Neutrophil (primary cell): ENCODE measurements around the gene TSPAN33.

Experiments used
- H3K27ac ChIP-seq: fragments of 200-600 bp; sonication (generic); 2 replicates; pipeline ENCODE4 v1.5.1; 2016; ENCODE audit warnings: mild to moderate bottlenecking, moderate library complexity
- H3K27me3 ChIP-seq: fragments of 200-600 bp; sonication (generic); 2 replicates; pipeline ENCODE4 v1.6.0; 2016; ENCODE audit warnings: mild to moderate bottlenecking
- H3K36me3 ChIP-seq: fragments of 200-600 bp; sonication (generic); 2 replicates; pipeline ENCODE4 v1.5.1; 2017
- H3K4me1 ChIP-seq, 2 experiments: fragments of 200-600 bp in 1 of 2; sonication (generic) in 1 of 2; 1 replicate in 1 of 2; 2 replicates in 1 of 2; pipeline versions ENCODE4 v1.5.1 to v1.6.1; 2013 to 2016; ENCODE audit warnings: low read depth in 1 of 2, low read length in 1 of 2, mild to moderate bottlenecking in 1 of 2, moderate library complexity in 1 of 2; ENCODE audit not compliant: control insufficient read depth in 1 of 2, insufficient read depth in 1 of 2
- H3K4me3 ChIP-seq, 2 experiments: fragments of 200-600 bp in 1 of 2; sonication (generic) in 1 of 2; 1 replicate in 1 of 2; 2 replicates in 1 of 2; pipeline ENCODE4 v1.5.1; 2013 to 2016; ENCODE audit warnings: low read depth in 1 of 2, low read length in 1 of 2, mild to moderate bottlenecking in 1 of 2, moderate library complexity in 1 of 2
- H3K9me3 ChIP-seq: fragments of 200-600 bp; sonication (generic); 2 replicates; pipeline ENCODE4 v1.5.1; 2016
- TF ChIP-seq, protein P1 (sequence below): fragments of 200-600 bp; sonication (generic); IDR thresholded peaks from 2 replicates; pipeline ENCODE4 v1.5.1; 2016; ENCODE audit warnings: antibody characterized with exemption

Gene TSPAN33

DNA sequence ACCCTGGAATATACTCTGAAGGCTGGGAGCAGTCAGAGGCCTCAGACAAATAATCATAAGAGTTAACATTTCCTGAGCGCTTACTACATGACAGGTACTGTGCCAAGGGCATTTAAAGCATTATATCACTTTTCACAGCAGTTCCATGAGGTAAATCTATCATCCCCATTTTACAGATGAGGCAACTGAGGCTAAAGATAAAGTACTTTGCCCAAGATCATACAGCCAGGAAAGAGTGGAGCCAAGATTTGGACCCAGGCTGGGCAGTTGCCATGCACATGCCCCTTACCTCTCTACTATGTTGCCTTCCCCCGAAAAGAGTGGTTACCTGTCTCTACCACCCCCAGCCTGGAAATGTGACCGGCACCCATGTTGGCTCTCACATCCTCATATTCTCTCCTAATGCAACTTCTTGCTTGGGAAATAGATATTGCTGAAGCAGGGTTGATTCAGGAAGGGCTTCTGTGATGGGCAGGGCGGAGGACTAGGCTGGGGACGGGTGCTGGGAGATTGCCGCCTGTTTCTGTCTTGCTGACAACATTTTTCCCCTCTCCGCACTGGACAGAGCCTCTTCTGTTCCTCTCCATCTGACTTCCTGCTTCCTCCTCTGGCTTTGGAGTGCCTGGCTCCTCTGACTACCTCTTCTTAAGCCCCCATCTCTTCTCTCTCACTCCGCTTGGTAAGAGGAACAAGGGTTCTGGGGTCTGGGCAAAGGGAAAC lies 57.7 kb downstream of the TSPAN33 start:
- Histone ChIP-seq H3K9me3 (no peaks in the 10 kb centered on the region), H3K36me3 (no peaks in the 10 kb centered on the region), H3K4me3 (no peak overlapping the region), H3K27me3 (peaks cover 14% of the 10 kb centered on the region), H3K27ac (no peak overlapping the region), H3K4me1 (peaks cover 0 to 5% of the 10 kb centered on the region in 2 experiments)
- TF ChIP-seq, protein P1, sequence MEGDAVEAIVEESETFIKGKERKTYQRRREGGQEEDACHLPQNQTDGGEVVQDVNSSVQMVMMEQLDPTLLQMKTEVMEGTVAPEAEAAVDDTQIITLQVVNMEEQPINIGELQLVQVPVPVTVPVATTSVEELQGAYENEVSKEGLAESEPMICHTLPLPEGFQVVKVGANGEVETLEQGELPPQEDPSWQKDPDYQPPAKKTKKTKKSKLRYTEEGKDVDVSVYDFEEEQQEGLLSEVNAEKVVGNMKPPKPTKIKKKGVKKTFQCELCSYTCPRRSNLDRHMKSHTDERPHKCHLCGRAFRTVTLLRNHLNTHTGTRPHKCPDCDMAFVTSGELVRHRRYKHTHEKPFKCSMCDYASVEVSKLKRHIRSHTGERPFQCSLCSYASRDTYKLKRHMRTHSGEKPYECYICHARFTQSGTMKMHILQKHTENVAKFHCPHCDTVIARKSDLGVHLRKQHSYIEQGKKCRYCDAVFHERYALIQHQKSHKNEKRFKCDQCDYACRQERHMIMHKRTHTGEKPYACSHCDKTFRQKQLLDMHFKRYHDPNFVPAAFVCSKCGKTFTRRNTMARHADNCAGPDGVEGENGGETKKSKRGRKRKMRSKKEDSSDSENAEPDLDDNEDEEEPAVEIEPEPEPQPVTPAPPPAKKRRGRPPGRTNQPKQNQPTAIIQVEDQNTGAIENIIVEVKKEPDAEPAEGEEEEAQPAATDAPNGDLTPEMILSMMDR, result no peak

DNA sequence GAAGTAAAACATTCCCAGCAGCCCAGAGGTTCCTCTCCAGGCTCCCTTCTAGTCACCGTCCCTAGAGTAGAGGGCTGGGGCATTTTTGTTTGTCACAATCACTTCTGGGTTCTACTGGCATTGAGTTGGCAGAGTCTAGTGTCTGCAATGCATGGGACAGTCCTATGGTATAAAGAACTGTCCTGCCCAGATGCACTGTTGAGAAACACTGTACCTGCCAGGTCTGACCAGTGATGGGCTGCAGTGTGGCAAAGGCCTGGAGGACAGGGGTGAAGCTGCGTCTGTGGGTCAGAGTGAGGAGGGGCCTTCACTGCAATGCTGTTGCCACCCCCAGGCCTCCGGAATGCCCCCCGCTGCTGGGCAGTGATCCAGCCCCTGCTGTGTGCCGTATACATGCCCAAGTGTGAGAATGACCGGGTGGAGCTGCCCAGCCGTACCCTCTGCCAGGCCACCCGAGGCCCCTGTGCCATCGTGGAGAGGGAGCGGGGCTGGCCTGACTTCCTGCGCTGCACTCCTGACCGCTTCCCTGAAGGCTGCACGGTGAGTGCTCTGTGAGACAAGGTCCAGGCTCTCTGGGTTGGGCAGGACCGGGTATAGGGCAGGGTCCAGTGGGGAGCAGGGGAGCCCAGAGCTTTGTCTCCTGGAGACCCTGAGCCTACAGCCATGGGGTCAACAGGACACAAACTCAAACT lies 58.7 kb downstream of the TSPAN33 start:
- no peak overlapping the region for H3K27ac ChIP-seq
- peaks cover 0 to 5% of the 10 kb centered on the region in 2 experiments for H3K4me1 ChIP-seq
- peaks cover 5% of the 10 kb centered on the region for H3K27me3 ChIP-seq
- H3K36me3 ChIP-seq, result no peaks in the 10 kb centered on the region
- H3K4me3 ChIP-seq, result no peak overlapping the region
- TF ChIP-seq, protein P1, result no peak
- no peaks in the 10 kb centered on the region for H3K9me3 ChIP-seq

GRCh38 chr7:129205126-129205818 lies 60.8 kb downstream of the TSPAN33 start:
- no peaks in the 10 kb centered on the region for H3K9me3 ChIP-seq
- no peak overlapping the region for H3K4me3 ChIP-seq
- peaks cover 0 to 5% of the 10 kb centered on the region in 2 experiments for H3K4me1 ChIP-seq
- H3K27me3 ChIP-seq, result no peaks in the 10 kb centered on the region
- TF ChIP-seq, protein P1, result no peak
- H3K27ac ChIP-seq, result no peak overlapping the region
- H3K36me3 ChIP-seq, result no peaks in the 10 kb centered on the region

GRCh38 chr7:129205987-129206785 lies 61.7 kb downstream of the TSPAN33 start:
- Histone ChIP-seq H3K9me3 (no peaks in the 10 kb centered on the region), H3K27ac (no peak overlapping the region), H3K4me1 (peaks cover 0 to 5% of the 10 kb centered on the region in 2 experiments), H3K4me3 (no peak overlapping the region), H3K27me3 (no peaks in the 10 kb centered on the region), H3K36me3 (no peaks in the 10 kb centered on the region)
- TF ChIP-seq, protein P1, result no peak

- no peak overlapping the region for H3K4me3 ChIP-seq
- H3K4me1 ChIP-seq, result no peaks in the 10 kb centered on the region
- H3K9me3 ChIP-seq, result no peaks in the 10 kb centered on the region
- no peaks in the 10 kb centered on the region for H3K27me3 ChIP-seq
- TF ChIP-seq, protein P1, result no peak
- no peak overlapping the region for H3K27ac ChIP-seq
- no peaks in the 10 kb centered on the region for H3K36me3 ChIP-seq
Observed at GRCh38 chr7:129208667-129209066, 64.2 kb downstream of the TSPAN33 start.
